SK-N-SH treated with all-trans-retinoic acid at 6 μM for 48 hours (cell line): ENCODE data around the gene POC1A.
A peak's percentile ranks its signal among the peaks of the same experiment; 100 is the strongest.

Experiments
- ATAC-seq: fragments of 200-7000 bp; cut with Tn5 transposase; 3 replicates; pipeline ENCODE4 v1.9.1; 2020; ENCODE audit warnings: mild to moderate bottlenecking, moderate library complexity
- ARNTL ChIP-seq: fragments of 450-650 bp; formaldehyde crosslinking; IDR thresholded peaks from 2 replicates; pipeline ENCODE4 v1.5.0; 2020; ENCODE audit warnings: low read depth, mild to moderate bottlenecking, moderate library complexity, borderline replicate concordance
- BACH2 ChIP-seq: fragments of 250-450 bp; sonication (Bioruptor Pico); IDR thresholded peaks from 2 replicates; pipeline ENCODE4 v1.9.0; 2021; ENCODE audit warnings: mild to moderate bottlenecking, borderline replicate concordance
- CREB5 ChIP-seq: fragments of 250-450 bp; sonication (Bioruptor Pico); IDR thresholded peaks from 2 replicates; pipeline ENCODE4 v1.5.1; 2020; ENCODE audit warnings: low read depth, mild to moderate bottlenecking, moderate library complexity
- CSDC2 ChIP-seq: fragments of 250-450 bp; sonication (Bioruptor Pico); IDR thresholded peaks from 2 replicates; pipeline ENCODE4 v1.5.0; 2020; ENCODE audit warnings: mild to moderate bottlenecking, moderate library complexity
- CSRNP3 ChIP-seq: fragments of 250-450 bp; sonication (Bioruptor Pico); IDR thresholded peaks from 2 replicates; pipeline ENCODE4 v1.5.1; 2021; ENCODE audit warnings: mild to moderate bottlenecking, moderate library complexity
- ESRRG ChIP-seq: fragments of 250-450 bp; sonication (Bioruptor Pico); IDR thresholded peaks from 2 replicates; pipeline ENCODE4 v1.6.1; 2021; ENCODE audit warnings: mild to moderate bottlenecking
- GLIS3 ChIP-seq: fragments of 250-450 bp; sonication (Bioruptor Pico); IDR thresholded peaks from 2 replicates; pipeline ENCODE4 v1.5.0; 2020; ENCODE audit warnings: mild to moderate bottlenecking, moderate library complexity
- OSR1 ChIP-seq: fragments of 250-450 bp; sonication (Bioruptor Pico); IDR thresholded peaks from 2 replicates; pipeline ENCODE4 v1.8.0; 2022; ENCODE audit warnings: moderate library complexity, mild to moderate bottlenecking, inconsistent platforms
- PATZ1 ChIP-seq: fragments of 250-450 bp; sonication (Bioruptor Pico); IDR thresholded peaks from 2 replicates; pipeline ENCODE4 v1.8.0; 2020; ENCODE audit warnings: mild to moderate bottlenecking, moderate library complexity, borderline replicate concordance
- PPARA ChIP-seq: fragments of 250-450 bp; sonication (Bioruptor Pico); IDR thresholded peaks from 2 replicates; pipeline ENCODE4 v1.5.0; 2020; ENCODE audit warnings: mild to moderate bottlenecking, borderline replicate concordance
- RARB ChIP-seq: fragments of 250-450 bp; sonication (Bioruptor Pico); IDR thresholded peaks from 2 replicates; pipeline ENCODE4 v1.8.0; 2021; ENCODE audit warnings: mild to moderate bottlenecking, moderate library complexity
- SNAI2 ChIP-seq: fragments of 250-450 bp; sonication (Bioruptor Pico); IDR thresholded peaks from 2 replicates; pipeline ENCODE4 v1.5.0; 2020; ENCODE audit warnings: mild to moderate bottlenecking, moderate library complexity
- TCF4 ChIP-seq: fragments of 250-450 bp; sonication (Bioruptor Pico); IDR thresholded peaks from 2 replicates; pipeline ENCODE4 v1.8.0; 2021; ENCODE audit warnings: mild to moderate bottlenecking, moderate library complexity, borderline replicate concordance
- TOX ChIP-seq: fragments of 250-450 bp; sonication (Bioruptor Pico); IDR thresholded peaks from 2 replicates; pipeline ENCODE4 v1.8.0; 2021; ENCODE audit warnings: mild to moderate bottlenecking, moderate library complexity, borderline replicate concordance
- TSHZ2 ChIP-seq: fragments of 250-450 bp; sonication (Bioruptor Pico); IDR thresholded peaks from 2 replicates; pipeline ENCODE4 v1.5.0; 2020; ENCODE audit warnings: mild to moderate bottlenecking, moderate library complexity
- ZC3H10 ChIP-seq: fragments of 250-450 bp; sonication (Bioruptor Pico); IDR thresholded peaks from 2 replicates; pipeline ENCODE4 v1.5.1; 2021; ENCODE audit warnings: mild to moderate bottlenecking, moderate library complexity
- ZFP30 ChIP-seq: fragments of 450-650 bp; formaldehyde crosslinking; IDR thresholded peaks from 2 replicates; pipeline ENCODE4 v1.5.0; 2022; ENCODE audit warnings: mild to moderate bottlenecking, moderate library complexity
- ZNF565 ChIP-seq: fragments of 450-650 bp; formaldehyde crosslinking; conservative IDR thresholded peaks from 2 replicates; pipeline ENCODE4 v1.5.0; 2020; ENCODE audit warnings: low read depth, mild to moderate bottlenecking, moderate library complexity
- ZNF70 ChIP-seq: fragments of 450-650 bp; formaldehyde crosslinking; IDR thresholded peaks from 2 replicates; pipeline ENCODE4 v1.5.0; 2020; ENCODE audit warnings: mild to moderate bottlenecking, moderate library complexity
- ZNF8 ChIP-seq: fragments of 450-650 bp; formaldehyde crosslinking; IDR thresholded peaks from 2 replicates; pipeline ENCODE4 v1.5.0; 2020; ENCODE audit warnings: mild to moderate bottlenecking, moderate library complexity

POC1A gene

GRCh38 chr3:52145736-52146110, 8.5 kb downstream of the POC1A start (continued):
- TF ChIP-seq ZC3H10 (CRISPR knock-in tag) (no peak), RARB (CRISPR knock-in tag) (no peak), CSDC2 (CRISPR knock-in tag) (no peak), ZNF8 (CRISPR knock-in tag) (no peak), OSR1 (CRISPR knock-in tag) (no peak), BACH2 (CRISPR knock-in tag) (no peak), ZNF565 (CRISPR knock-in tag) (no peak), TOX (CRISPR knock-in tag) (no peak), ARNTL (CRISPR knock-in tag) (no peak), CREB5 (CRISPR knock-in tag) (no peak), GLIS3 (CRISPR knock-in tag) (no peak)

GRCh38 chr3:52144796-52145735, 9.2 kb downstream of the POC1A start:
- TF ChIP-seq PPARA (CRISPR knock-in tag), result no peak
- no peak for TF ChIP-seq ESRRG (CRISPR knock-in tag)
- TF ChIP-seq ZC3H10 (CRISPR knock-in tag), result no peak
- TF ChIP-seq, all 23 proteins: peak for 0
- no peak; the same call in 2 of the 3 replicates for ATAC-seq

GRCh38 chr3:52144034-52144795, 10.0 kb downstream of the POC1A start:
- TF ChIP-seq TSHZ2 (CRISPR knock-in tag) (no peak), ZFP30 (no peak), PPARA (CRISPR knock-in tag) (no peak), ZNF70 (no peak), CSRNP3 (CRISPR knock-in tag) (no peak), BACH2 (CRISPR knock-in tag) (no peak), TCF4 (CRISPR knock-in tag) (no peak), PATZ1 (CRISPR knock-in tag) (no peak), ZNF565 (CRISPR knock-in tag) (no peak)
- ATAC-seq, result peak; percentile 96

GRCh38 chr3:52143616-52144015, 10.6 kb downstream of the POC1A start:
- ATAC-seq, result no peak
- TF ChIP-seq GLIS3 (CRISPR knock-in tag) (no peak), SNAI2 (CRISPR knock-in tag) (no peak), TCF4 (CRISPR knock-in tag) (no peak), OSR1 (CRISPR knock-in tag) (no peak), TSHZ2 (CRISPR knock-in tag) (no peak)
